RCC 7860 (cell line): Measurements from ENCODE around the gene CILP2.

ENCODE experiments used
- DNase-seq: peaks from one replicate; pipeline ENCODE4 v3.0.0-alpha.2; 2015; ENCODE audit warnings: low spot score
- FAIRE-seq: peaks from 2 replicates; lab custom pipeline; 2012; peaks lifted over from hg19 to GRCh38; lab: Jason Lieb, UNC

CILP2 gene

DNA sequence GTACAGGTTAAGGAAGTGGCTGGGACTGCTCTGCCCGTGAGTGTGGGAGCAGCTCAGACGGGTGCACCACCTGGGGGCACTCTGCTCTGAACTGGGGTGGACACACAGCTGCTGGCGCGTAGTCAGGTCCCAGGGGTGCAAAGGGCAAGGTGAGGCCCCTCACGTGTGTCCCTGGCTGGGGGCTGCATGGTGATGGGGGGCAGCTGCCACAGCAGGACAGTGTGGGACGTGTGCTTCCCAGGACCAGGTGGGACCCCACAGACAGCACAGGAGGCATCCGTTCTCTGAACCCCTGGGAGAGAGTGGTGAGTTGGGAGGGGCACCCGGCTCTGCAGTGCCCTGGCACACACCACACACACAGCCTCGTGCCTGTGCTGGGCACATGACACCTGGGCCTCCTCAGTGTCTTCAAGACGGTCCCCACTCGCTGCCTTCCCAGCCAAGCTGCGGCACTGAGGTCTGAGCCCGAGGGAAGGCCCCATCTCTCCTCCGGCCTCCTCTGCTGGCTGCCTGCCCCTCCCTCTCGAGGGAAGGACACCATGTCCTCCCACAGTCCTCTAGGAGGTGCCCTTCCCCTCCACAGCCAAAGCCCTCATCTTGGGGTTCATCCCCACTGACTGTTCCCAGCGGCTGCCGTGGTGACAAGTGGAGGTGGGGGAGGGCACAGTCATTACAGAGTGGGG lies 24.7 kb downstream of the CILP2 start:
- FAIRE-seq (no peak), DNase-seq (no peak)

GRCh38 chr19:19563348-19563848 lies 25.3 kb downstream of the CILP2 start:
- no peak for DNase-seq
- no peak for FAIRE-seq

DNA sequence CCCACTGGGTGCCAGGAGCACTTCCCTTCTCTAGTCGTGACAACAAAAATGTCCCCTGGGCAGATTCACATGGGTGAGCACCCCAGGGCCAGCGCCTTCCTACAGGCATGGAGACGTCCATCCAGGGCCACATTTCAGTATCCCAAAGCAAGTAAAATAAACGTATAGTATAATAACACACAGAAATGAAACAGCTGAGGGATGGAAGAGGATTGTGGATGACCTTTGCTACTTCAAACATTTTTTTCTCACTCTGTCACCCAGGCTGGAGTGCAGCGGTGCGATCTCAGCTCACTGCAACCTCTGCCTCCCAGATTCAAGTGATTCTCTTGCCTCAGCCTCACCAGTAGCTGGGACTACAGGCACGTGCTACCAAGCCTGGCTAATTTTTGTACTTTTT lies 28.2 kb downstream of the CILP2 start:
- FAIRE-seq, result no peak
- DNase-seq, result peak; percentile 38

DNA sequence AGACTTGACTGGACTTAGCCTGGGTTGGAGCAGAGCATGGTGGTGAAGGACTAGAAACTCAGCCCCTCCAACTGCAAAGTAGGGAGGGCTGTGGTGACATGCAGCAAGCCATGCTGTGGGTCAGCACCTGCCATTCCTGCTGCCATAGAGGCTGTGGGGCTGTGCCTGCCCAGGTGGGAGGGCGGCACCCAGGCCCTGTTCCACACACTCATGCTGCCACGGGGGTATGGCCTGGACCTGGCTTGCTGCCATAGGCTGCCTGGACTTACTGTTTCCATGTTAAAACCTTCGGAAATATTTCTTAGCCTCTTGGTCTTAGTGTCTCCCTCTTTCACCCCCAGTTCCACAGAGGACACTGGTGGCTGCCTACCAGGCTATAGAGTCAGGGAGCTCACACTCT lies 29.3 kb downstream of the CILP2 start:
- FAIRE-seq (no peak), DNase-seq (no peak)

DNA sequence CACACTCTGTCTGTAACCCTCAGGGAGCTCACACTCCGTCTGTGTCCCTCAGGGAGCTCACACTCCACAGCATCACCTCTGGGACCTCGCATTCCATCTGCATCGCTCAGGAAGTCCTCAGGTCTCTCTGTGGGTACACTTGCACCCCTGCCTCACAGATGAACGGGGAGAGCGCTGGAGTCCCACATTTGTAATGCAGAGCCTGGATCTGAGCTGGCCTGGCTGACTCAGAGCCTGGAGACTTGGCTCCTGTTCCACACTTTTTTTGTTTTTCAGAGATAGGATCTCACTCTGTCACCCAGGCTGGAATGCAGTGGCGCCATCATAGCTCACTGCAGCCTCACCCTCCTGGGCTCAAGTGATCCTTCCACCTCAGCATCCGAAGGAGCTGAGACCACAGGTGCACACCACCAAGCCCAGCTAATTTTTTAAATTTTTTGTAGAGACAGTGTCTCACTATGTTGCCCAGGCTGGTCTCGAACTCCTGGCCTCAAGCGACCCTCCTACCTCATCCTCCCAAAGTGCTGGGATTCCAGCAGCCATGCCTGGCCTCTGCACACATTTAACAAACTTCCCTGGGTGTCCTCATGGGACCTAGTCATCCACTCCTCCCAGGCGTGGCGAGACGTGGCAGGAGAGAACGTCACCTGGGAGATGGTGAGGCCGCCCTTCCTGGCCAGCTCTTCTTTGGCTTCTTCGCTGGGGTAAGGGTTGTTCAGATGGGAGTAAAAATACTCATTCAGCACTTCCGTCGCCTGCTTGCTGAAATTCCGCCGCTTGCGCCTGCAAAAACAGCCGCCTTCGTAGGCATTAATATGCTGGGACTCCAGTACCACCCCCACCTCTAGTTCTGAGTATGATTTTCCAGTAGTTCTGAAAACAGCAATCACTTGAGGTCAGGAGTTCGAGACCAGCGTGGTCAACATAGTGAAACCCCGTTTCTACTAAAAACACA lies 31.0 kb downstream of the CILP2 start:
- no peak for FAIRE-seq

GRCh38 chr19:19570571-19570970 lies 32.5 kb downstream of the CILP2 start:
- DNase-seq, result no peak
- no peak for FAIRE-seq

More for the DNA sequence above, 31.0 kb downstream of the CILP2 start:
- peak; percentile 4 for DNase-seq

DNA sequence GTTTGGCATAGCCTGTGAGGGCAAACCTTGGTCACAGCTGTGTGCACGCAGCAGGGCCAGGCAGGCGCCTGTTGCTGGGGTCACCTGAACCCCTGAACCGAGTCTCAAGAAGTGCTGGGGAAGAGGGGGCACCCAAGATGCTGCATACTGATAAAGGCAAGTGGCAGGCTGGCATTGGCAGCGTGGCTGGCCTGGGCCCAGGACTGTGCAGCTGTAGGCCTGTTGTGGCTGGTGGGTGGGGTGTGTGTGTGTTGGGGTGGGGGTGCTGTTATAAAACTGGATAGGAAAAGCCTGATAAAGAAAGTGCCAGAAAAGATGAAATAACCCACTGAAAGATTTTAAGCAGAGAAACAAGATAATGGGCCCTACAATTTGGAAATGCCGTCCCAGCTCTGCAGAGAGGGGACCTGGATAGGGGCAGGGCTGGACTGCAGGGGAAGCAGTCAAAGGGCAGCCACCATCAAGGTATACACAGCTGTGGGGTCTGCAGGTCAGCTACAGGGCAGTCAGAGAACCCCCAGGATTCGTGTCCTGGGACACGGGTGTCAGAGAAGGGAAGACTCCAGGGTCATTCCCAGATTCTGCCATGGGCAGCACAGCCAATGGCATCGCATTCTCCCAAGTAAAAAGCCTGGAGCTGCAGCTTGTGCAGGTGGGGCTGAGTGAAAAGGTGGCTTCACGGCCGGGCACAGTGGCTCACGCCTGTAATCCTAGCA lies 33.2 kb downstream of the CILP2 start:
- DNase-seq (no peak), FAIRE-seq (no peak)

- DNase-seq (no peak), FAIRE-seq (no peak)
These were observed 37.3 kb downstream of the CILP2 start for GRCh38 chr19:19575411-19575810.

- FAIRE-seq, result no peak
These were observed 40.2 kb downstream of the CILP2 start for GRCh38 chr19:19578252-19578651.

DNA sequence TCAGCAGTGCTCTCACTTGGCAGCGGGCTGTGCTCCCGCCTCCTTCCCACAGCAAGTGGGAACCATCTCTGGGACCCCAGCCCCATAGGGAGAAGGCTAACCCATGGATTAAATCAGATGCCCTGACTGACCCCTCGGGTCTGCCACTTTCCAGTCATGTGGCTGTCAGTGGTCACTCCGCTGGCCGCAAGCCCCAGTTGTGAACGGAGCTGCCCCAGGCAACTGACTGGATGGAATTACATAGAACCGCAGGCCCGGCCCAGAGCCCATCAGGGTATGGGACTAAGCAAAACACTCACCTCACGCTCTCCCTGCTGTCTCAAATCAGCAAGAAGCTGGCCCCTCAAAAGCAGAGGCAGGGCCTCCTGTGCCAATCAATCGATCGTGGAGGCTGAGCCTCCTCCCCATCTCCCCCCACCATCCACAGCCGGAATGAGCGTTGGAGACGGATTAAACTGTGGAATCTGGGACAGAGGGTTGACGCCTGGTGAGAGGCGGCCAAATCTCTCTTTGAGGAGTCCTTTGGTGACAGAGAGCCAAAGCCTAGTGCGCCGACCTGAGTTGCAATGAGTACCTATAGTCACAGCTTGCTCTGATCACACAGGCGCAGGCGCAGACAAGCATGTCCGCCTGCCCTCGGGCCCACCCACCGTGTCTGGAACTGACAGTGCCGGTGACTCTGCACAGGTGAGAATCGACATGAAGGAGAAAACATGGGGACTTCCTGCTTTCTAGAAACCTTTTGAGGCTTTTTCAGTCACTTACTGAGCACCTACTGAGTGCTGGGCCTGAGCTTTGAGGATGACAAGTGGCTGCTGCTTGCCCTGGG lies 41.7 kb downstream of the CILP2 start:
- no peak for DNase-seq
- no peak for FAIRE-seq

More at GRCh38 chr19:19578252-19578651, 40.2 kb downstream of the CILP2 start:
- no peak for DNase-seq

DNA sequence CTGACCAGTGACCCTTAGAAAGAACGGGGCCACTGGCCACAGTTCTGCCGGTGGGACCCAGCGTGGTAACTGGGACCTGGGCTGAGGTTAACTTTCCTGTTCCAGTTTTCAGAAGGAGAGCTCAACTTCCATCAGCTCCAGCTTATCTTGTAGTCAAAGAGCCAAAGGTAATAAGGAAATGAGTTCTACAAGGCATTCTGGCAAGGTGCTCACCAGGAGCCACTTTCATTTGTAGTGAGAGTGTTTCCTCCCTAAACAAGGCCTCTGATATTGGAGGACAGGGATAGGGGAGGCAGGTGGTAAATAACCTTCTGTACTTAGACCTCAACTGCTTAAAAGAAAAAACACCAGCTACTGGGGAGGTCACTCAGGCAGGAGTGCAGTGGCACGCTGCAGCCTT lies 42.4 kb downstream of the CILP2 start:
- FAIRE-seq, result no peak
- no peak for DNase-seq

- no peak for FAIRE-seq
- DNase-seq, result no peak
These were observed 43.3 kb downstream of the CILP2 start for GRCh38 chr19:19581391-19581790.

GRCh38 chr19:19582471-19582870 lies 44.4 kb downstream of the CILP2 start:
- DNase-seq (no peak), FAIRE-seq (no peak)

GRCh38 chr19:19584356-19584755 lies 46.3 kb downstream of the CILP2 start:
- FAIRE-seq, result no peak
- no peak for DNase-seq

- no peak for DNase-seq
- FAIRE-seq, result no peak
These were observed 49.7 kb downstream of the CILP2 start for GRCh38 chr19:19587771-19588170.

DNA sequence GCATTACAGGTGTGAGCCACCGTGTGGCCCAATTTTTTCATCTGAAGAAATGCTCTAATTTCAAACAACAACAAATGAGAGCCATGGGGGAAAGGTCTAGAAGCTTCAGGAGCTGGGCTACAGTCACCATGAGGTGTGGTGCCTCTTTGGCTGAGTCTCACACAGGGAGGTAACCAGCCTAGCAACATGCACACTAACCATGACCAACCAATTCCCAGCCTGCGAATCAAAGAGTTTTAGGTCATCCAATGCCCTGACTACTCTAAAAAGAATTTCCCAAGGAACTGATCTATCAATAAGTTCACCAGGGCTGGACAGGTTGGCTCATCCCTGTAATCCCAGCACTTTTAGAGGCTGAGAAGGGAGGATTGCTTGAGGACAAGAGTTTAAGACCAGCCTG lies 50.5 kb downstream of the CILP2 start:
- DNase-seq, result peak; percentile 37
- FAIRE-seq, result no peak

- DNase-seq (peak; percentile 74), FAIRE-seq (peak; percentile 14)
These were observed 53.2 kb downstream of the CILP2 start for GRCh38 chr19:19591133-19591825.

DNA sequence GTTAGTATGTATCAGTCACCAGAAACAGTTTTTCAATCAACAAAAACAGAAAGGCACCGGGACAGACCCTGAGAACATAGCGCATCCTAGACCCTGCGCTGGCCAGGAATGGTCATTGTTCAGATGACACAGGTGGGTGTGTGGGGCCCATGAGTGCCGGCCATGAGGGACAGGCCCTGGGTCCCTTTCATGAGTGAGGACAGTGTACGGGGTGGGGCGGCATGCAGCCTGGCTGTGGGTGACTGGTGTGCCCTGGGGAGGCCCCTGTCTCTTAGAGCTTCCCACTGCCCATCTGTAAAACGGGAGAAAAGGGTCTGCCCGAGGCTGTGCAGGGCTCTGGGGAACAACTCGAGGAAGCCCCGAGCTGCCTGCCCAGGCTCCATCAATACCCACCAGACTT lies 54.6 kb downstream of the CILP2 start:
- DNase-seq, result no peak
- FAIRE-seq, result no peak

GRCh38 chr19:19594381-19594780 lies 56.3 kb downstream of the CILP2 start:
- DNase-seq (no peak), FAIRE-seq (no peak)
